Pancreas (tissue), 10 donors: Measurements from ENCODE around the gene KCNQ4. TPM values are rescaled to one million over a fixed set of nuclear protein-coding genes. Genes with fewer than 3 reads are reported as not detected.
A peak's percentile ranks its signal among the peaks of the same experiment; 100 is the strongest.

Experiments
- ATAC-seq, 4 donors: fragments of 200-7000 bp; cut with Tn5 transposase; one replicate each; pipeline versions ENCODE4 v1.8.0 to v1.9.1; 2020; ENCODE audit warnings: mild to moderate bottlenecking in 4 of 4, moderate library complexity in 4 of 4
- DNase-seq, 6 donors: peaks; one replicate each; pipeline ENCODE4 v3.0.0-alpha.2; 2020
- FAIRE-seq: peaks from 2 replicates; lab custom pipeline; 2012; peaks lifted over from hg19 to GRCh38; lab: Jason Lieb, UNC
- H3K27ac ChIP-seq, 4 donors: fragments of 200-600 bp; sonication (generic); 1 replicate in 3 of 4; 2 replicates in 1 of 4; pipeline versions ENCODE4 v1.5.0 to v1.8.0; 2020
- H3K27me3 ChIP-seq, 4 donors: fragments of 200-600 bp; one replicate each; pipeline ENCODE4 v1.8.0; 2021
- H3K36me3 ChIP-seq, 3 donors: fragments of 200-600 bp; sonication (generic) in 1 of 3; one replicate each; pipeline versions ENCODE4 v1.5.0 to v1.8.0; 2020 to 2021
- H3K4me1 ChIP-seq, 3 donors: fragments of 200-600 bp; one replicate each; pipeline ENCODE4 v1.8.0; 2021
- H3K4me3 ChIP-seq, 4 donors: fragments of 200-600 bp; sonication (generic) in 2 of 4; one replicate each; pipeline versions ENCODE4 v1.5.0 to v1.8.0; 2020 to 2021
- H3K9me3 ChIP-seq, 4 donors: fragments of 200-600 bp; one replicate each; pipeline ENCODE4 v1.8.0; 2021
- WGBS, 2 donors: extraction: QIAGEN DNeasy Blood & Tissue Kit; methylation state at CpG; one replicate each; pipeline ENCODE4 v1.1.7; 2013; 5-methylcytosine and 5-hydroxymethylcytosine counted together
- intact Hi-C, 3 donors: fragments of 100-400 bp; cut with DNase I; formaldehyde crosslinking; loops; one replicate each; pipeline versions ENCODE4 v1.11.1 to v1.14.2; 2022
- polyA plus RNA-seq, 2 donors: library from polyadenylated mRNA; stranded (reverse); fragments of 200-250 nt; gene quantifications; one replicate each; pipeline ENCODE4 v1.2.3, GENCODE V29; 2013
- total RNA-seq, 6 donors: library from RNA; stranded (reverse); fragmentation: NEBNext Ultra II Directional in 4 of 6; extraction: Animal tissue kit (Norgen Biotek cat#: 25700) in 4 of 6; gene quantifications; one replicate each; pipeline versions ENCODE4 v1.2.1 to v1.2.4, GENCODE V29; 2021 to 2023
- TF ChIP-seq, protein P1 (sequence below), 4 donors: fragments of 200-600 bp; sonication (generic) in 3 of 4; IDR thresholded peaks; one replicate each; pipeline versions ENCODE4 v1.5.0 to v1.8.0; 2021; ENCODE audit warnings: antibody characterized with exemption in 4 of 4
- donor health status: healthy with polysubstance abuse.
- donor health status: DM: no; HTN: no; CAD: no; lungs with moderate emphysema.
- donor health status: DM: no; HTN: no; CAD: no.
- donor health status: control.
- donor health status: control.
- donor health status: Bipolar disorder and iron deficiency.
- donor health status: DM: yes; HTN: yes; CAD: no.
- donor health status: DM: no; HTN: no; CAD: no.
- donor health status: DM: no; HTN: no; CAD: no.
- donor health status: DM: yes; HTN: yes; CAD: no.

KCNQ4 gene
- total and polyA plus RNA-seq, 8 donors = 0.35 to 6.5 (median 1.3) TPM

DNA sequence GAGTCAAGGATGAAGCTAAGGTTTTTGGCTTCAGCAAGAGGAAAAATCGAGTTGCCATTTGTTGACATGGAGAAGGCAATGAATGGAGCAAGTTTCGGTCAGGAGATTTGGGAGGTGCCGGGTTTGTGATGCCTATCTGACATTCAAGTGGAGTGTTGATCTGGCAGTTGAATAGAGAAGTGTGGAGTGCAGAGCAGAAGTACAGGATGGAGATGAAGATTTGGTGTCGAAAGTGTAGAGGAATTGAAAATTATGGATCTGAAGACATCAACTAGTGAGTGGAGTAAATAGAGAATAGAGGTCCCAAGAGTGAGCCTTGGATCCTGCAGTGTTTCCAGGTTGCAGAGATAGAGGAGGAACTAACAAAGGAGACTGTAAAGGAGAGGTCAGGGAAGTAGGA lies 52.7 kb downstream of the KCNQ4 start:
- no peak overlapping the region for H3K4me3 ChIP-seq
- no peaks in the 10 kb centered on the region for H3K36me3 ChIP-seq
- TF ChIP-seq, protein P1, sequence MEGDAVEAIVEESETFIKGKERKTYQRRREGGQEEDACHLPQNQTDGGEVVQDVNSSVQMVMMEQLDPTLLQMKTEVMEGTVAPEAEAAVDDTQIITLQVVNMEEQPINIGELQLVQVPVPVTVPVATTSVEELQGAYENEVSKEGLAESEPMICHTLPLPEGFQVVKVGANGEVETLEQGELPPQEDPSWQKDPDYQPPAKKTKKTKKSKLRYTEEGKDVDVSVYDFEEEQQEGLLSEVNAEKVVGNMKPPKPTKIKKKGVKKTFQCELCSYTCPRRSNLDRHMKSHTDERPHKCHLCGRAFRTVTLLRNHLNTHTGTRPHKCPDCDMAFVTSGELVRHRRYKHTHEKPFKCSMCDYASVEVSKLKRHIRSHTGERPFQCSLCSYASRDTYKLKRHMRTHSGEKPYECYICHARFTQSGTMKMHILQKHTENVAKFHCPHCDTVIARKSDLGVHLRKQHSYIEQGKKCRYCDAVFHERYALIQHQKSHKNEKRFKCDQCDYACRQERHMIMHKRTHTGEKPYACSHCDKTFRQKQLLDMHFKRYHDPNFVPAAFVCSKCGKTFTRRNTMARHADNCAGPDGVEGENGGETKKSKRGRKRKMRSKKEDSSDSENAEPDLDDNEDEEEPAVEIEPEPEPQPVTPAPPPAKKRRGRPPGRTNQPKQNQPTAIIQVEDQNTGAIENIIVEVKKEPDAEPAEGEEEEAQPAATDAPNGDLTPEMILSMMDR (IDR thresholded peaks at IDR 0.05) = no peak
- FAIRE-seq (no peak), DNase-seq (no peak), ATAC-seq (no peak)
- no peaks in the 10 kb centered on the region for H3K27me3 ChIP-seq
- no peaks in the 10 kb centered on the region for H3K4me1 ChIP-seq
- intact Hi-C loops = loop anchor here in 1 of 3 donors (10.0 kb wide), 1 partner anchor 119 kb away; no protein-coding TSS in a partner anchor
- 69 to 80% methylated on average over 4 of the region's 4 CpGs for WGBS, 2 donors
- no peak overlapping the region for H3K27ac ChIP-seq
- H3K9me3 ChIP-seq = no peaks in the 10 kb centered on the region

DNA sequence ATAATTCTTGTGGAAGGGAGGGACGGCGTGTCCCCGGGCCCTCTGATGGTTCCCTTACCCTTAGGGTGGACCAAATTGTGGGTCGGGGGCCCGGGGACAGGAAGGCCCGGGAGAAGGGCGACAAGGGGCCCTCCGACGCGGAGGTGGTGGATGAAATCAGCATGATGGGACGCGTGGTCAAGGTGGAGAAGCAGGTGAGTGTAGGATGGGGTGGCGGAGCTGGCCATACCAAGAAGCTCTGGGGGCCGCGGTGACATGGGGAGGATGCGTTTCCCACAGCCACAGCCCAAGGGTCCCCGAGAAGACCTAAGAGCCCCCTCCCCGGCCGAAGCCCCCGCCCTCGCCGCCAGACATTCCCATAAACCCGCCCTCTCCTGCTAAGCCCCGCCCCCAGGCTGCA lies 54.0 kb downstream of the KCNQ4 start:
- Histone ChIP-seq H3K27ac (no peak overlapping the region), H3K27me3 (no peaks in the 10 kb centered on the region), H3K36me3 (no peaks in the 10 kb centered on the region), H3K4me1 (no peaks in the 10 kb centered on the region), H3K9me3 (no peaks in the 10 kb centered on the region), H3K4me3 (no peak overlapping the region)
- FAIRE-seq (no peak), DNase-seq (no peak), ATAC-seq (no peak)
- intact Hi-C loops = loop anchor here in 1 of 3 donors (10.0 kb wide), 1 partner anchor 117 kb away; no protein-coding TSS in a partner anchor
- TF ChIP-seq, protein P1 (IDR thresholded peaks at IDR 0.05) = no peak
- 69 to 71% methylated on average over 23 to 24 of the region's 24 CpGs for WGBS, 2 donors

DNA sequence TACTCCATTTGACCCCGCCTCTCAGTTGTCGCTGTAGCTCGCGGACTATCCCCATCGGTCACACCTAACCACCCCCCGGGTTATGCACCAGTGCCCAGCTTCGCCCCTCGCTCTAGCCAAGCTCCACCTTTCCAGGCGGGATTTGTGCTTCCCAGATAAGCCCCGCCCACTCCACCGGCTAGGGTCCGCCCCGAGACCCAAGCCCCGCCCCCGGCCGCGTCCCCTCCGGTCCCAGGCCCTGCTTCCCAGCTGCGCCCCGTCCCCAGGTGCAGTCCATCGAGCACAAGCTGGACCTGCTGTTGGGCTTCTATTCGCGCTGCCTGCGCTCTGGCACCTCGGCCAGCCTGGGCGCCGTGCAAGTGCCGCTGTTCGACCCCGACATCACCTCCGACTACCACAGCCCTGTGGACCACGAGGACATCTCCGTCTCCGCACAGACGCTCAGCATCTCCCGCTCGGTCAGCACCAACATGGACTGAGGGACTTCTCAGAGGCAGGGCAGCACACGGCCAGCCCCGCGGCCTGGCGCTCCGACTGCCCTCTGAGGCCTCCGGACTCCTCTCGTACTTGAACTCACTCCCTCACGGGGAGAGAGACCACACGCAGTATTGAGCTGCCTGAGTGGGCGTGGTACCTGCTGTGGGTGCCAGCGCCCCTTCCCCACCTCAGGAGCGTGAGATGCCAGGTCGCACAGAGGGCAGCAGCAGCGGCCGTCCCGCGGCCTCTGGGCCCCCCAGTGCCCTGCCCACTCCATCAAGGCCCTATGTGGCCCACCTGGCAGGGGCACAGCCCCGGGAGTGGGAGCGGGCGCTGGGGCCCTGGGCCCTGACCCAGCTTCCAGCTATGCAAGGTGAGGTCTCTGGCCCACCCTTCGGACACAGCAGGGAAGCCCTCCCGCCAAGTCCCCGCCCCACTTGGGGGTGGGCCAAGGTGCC lies 54.7 kb downstream of the KCNQ4 start:
- no peak for ATAC-seq
- H3K27me3 ChIP-seq = no peaks in the 10 kb centered on the region
- intact Hi-C loops = loop anchor here in 1 of 3 donors (10.0 kb wide), 1 partner anchor 116 kb away; no protein-coding TSS in a partner anchor
- 69 to 73% methylated on average over 60 of the region's 60 CpGs for WGBS, 2 donors
- no peak for FAIRE-seq
- TF ChIP-seq, protein P1 (IDR thresholded peaks at IDR 0.05) = no peak
- no peaks in the 10 kb centered on the region for H3K4me1 ChIP-seq
- no peaks in the 10 kb centered on the region for H3K9me3 ChIP-seq
- no peak for DNase-seq
- no peak overlapping the region for H3K27ac ChIP-seq
- no peak overlapping the region for H3K4me3 ChIP-seq
- no peaks in the 10 kb centered on the region for H3K36me3 ChIP-seq

DNA sequence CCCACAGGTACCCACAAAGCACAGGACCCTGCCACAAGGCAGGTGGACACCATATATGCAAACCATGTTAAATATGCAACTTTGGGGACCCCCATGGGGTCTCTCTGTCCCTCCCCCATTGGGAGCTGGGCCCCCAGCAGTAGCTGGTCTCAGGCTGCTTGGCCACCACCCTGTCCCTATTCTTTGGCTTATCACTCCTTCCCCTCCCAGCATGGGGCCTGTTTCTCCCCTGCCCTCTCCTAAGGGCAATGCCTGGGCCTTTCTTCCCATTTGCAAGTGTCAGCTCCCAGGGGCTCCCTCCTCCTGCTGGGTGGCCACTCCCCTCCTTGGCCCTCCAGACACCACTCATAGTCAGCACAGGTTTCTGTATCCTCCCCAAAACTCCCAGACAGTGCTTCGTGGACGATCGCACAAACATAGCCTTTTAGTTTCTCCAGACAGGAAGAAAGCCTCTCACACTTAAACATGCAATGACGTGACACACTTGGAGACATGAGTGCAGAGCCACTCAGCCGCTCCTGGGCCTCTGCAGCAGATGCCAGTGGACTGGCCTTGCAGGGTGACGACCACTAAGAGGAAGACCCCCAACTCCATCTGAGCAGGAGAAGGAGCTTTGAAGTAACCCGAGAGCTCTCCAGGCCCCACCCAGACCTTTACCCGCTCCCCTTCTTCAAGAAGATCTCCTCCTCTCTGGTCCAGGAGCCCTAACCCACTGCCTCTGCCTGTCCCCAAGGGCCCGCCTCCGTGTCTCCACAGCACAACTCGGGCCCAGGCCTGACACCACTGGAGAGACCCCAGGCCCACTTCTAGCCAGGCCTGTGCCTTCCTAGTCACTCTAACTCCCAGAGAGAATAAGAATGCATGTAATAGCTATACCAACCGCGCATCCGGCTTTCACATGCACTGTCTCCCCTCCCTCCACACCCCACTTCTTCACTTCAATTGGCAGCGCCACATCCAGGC lies 55.7 kb downstream of the KCNQ4 start:
- H3K27ac ChIP-seq = no peak overlapping the region
- WGBS, 2 donors = 91 to 93% methylated on average over 15 of the region's 15 CpGs

More for the DNA sequence above, 55.7 kb downstream of the KCNQ4 start:
- Histone ChIP-seq H3K9me3 (no peaks in the 10 kb centered on the region), H3K4me1 (no peaks in the 10 kb centered on the region), H3K27me3 (no peaks in the 10 kb centered on the region), H3K36me3 (no peaks in the 10 kb centered on the region), H3K4me3 (no peak overlapping the region)
- FAIRE-seq (no peak), ATAC-seq (no peak), DNase-seq (peak in 1 of 6 donors; percentile 34)
- intact Hi-C loops = loop anchor here in 1 of 3 donors (10.0 kb wide), 1 partner anchor 116 kb away; no protein-coding TSS in a partner anchor
- TF ChIP-seq, protein P1 (IDR thresholded peaks at IDR 0.05) = no peak
